B cell (primary cell): ENCODE results near the gene HGS. TPM values are rescaled to one million over a fixed set of nuclear protein-coding genes. Genes with fewer than 3 reads are reported as not detected.

ENCODE experiments used
- ATAC-seq: fragments of 200-7000 bp; cut with Tn5 transposase; one replicate; pipeline ENCODE4 v1.10.0; 2021; ENCODE audit warnings: low read depth, mild to moderate bottlenecking, moderate number of reproducible peaks, moderate library complexity
- CTCF ChIA-PET: fragments of 350-600 bp; sonication (Branson Sonifier 250); formaldehyde crosslinking; loops from one replicate; lab custom pipeline; 2021; ENCODE audit warnings: antibody characterized with exemption, inconsistent platforms; lab: Charles Lee
- POLR2A ChIA-PET: fragments of 350-600 bp; sonication (Branson Sonifier 250); formaldehyde crosslinking; loops from one replicate; lab custom pipeline; 2021; ENCODE audit warnings: antibody characterized with exemption; lab: Charles Lee
- DNase-seq: peaks from one replicate; pipeline ENCODE4 v3.0.0; 2013
- H2AFZ ChIP-seq: 2 replicates; pipeline ENCODE4 v1.6.1; 2012; ENCODE audit warnings: mild to moderate bottlenecking, low read depth, low read length; ENCODE audit not compliant: insufficient read depth, poor library complexity, severe bottlenecking
- H3K27ac ChIP-seq, 2 donors: 1 replicate in 1 of 2; 2 replicates in 1 of 2; pipeline ENCODE4 v1.5.1; 2012 to 2013; ENCODE audit warnings: low read length in 2 of 2, mild to moderate bottlenecking in 2 of 2, moderate library complexity in 1 of 2
- H3K27me3 ChIP-seq, 4 experiments: fragments of 200-600 bp in 1 of 4; sonication (generic) in 1 of 4; replicated peaks in 1 of 4; 1 replicate in 2 of 4; 2 replicates in 2 of 4; pipeline versions ENCODE4 v1.6.1 to v1.7.0; 2013 to 2016; ENCODE audit warnings: low read length in 3 of 4, mild to moderate bottlenecking in 2 of 4, mixed read lengths in 1 of 4, moderate library complexity in 1 of 4; ENCODE audit not compliant: insufficient read depth in 4 of 4, control insufficient read depth in 3 of 4; ENCODE audit errors: control extremely low read depth in 1 of 4
- H3K36me3 ChIP-seq, 2 experiments: replicated peaks in 1 of 2; 1 replicate in 1 of 2; 2 replicates in 1 of 2; pipeline versions ENCODE4 v1.6.1 to v1.7.1; 2013; ENCODE audit warnings: low read length in 1 of 2; ENCODE audit not compliant: insufficient read depth in 2 of 2, control insufficient read depth in 1 of 2; ENCODE audit errors: control extremely low read depth in 1 of 2, extremely low read depth in 1 of 2
- H3K4me1 ChIP-seq, 2 donors: fragments of 200-600 bp in 1 of 2; sonication (generic) in 1 of 2; 1 replicate in 1 of 2; 2 replicates in 1 of 2; pipeline versions ENCODE4 v1.5.1 to v1.6.1; 2013 to 2017; ENCODE audit warnings: low read length in 2 of 2; ENCODE audit not compliant: control insufficient read depth in 2 of 2, insufficient read depth in 2 of 2
- H3K4me2 ChIP-seq: replicated peaks from 2 replicates; pipeline ENCODE3; 2012; ENCODE audit warnings: mild to moderate bottlenecking, low read depth, low read length; ENCODE audit not compliant: poor library complexity, severe bottlenecking
- H3K4me3 ChIP-seq, 5 experiments: fragments of 200-600 bp in 1 of 5; sonication (generic) in 1 of 5; 1 replicate in 3 of 5; 2 replicates in 2 of 5; pipeline versions ENCODE4 v1.5.1 to v1.7.0; 2011 to 2016; ENCODE audit warnings: low read length in 4 of 5, mild to moderate bottlenecking in 4 of 5, low read depth in 2 of 5, control low read depth in 1 of 5, moderate library complexity in 1 of 5; ENCODE audit not compliant: insufficient read depth in 1 of 5; ENCODE audit errors: control extremely low read depth in 1 of 5, extremely low read depth in 1 of 5
- H3K79me2 ChIP-seq: fragments of 200-600 bp; sonication (generic); one replicate; pipeline ENCODE4 v1.6.0; 2016; ENCODE audit warnings: low read length; ENCODE audit not compliant: control insufficient read depth, insufficient read depth
- H3K9ac ChIP-seq: fragments of 200-600 bp; sonication (generic); 2 replicates; pipeline ENCODE4 v1.6.1; 2017; ENCODE audit warnings: mild to moderate bottlenecking, low read length, moderate library complexity
- H3K9me3 ChIP-seq, 3 donors: one replicate each; pipeline versions ENCODE4 v1.6.1 to v1.7.1; 2013; ENCODE audit warnings: low read length in 2 of 3; ENCODE audit not compliant: control insufficient read depth in 2 of 3, insufficient read depth in 1 of 3; ENCODE audit errors: control extremely low read depth in 1 of 3
- H4K20me1 ChIP-seq: 2 replicates; pipeline ENCODE4 v1.6.0; 2012; ENCODE audit warnings: mild to moderate bottlenecking, low read length; ENCODE audit not compliant: insufficient read depth, control insufficient read depth, poor library complexity, severe bottlenecking
- H3K27ac Mint-ChIP-seq: one replicate; pipeline ENCODE4 v1.8.0; 2021; ENCODE audit warnings: mixed read lengths
- H3K27me3 Mint-ChIP-seq: one replicate; pipeline ENCODE4 v1.8.0; 2021; ENCODE audit warnings: mixed read lengths
- H3K4me1 Mint-ChIP-seq: one replicate; pipeline ENCODE4 v1.8.0; 2021; ENCODE audit warnings: mixed read lengths
- H3K4me3 Mint-ChIP-seq: one replicate; pipeline ENCODE4 v1.8.0; 2021; ENCODE audit warnings: mixed read lengths
- H3K9me3 Mint-ChIP-seq: one replicate; pipeline ENCODE4 v1.8.0; 2022; ENCODE audit warnings: mixed read lengths; ENCODE audit not compliant: insufficient read depth
- CTCF ChIP-seq: fragments of 200-600 bp; IDR thresholded peaks from one replicate; pipeline ENCODE4 v1.8.0; 2022; ENCODE audit warnings: antibody characterized with exemption, mild to moderate bottlenecking
- EZH2 ChIP-seq: IDR thresholded peaks from 2 replicates; pipeline ENCODE4 v1.6.1; 2012; ENCODE audit warnings: borderline replicate concordance, low read depth, mild to moderate bottlenecking, moderate library complexity, low read length; ENCODE audit not compliant: insufficient read depth, poor library complexity, severe bottlenecking
- WGBS: methylation state at CpG from one replicate; pipeline ENCODE4 v1.1.5; 2013; ENCODE audit warnings: missing lambda C conversion rate; ENCODE audit not compliant: insufficient coverage; 5-methylcytosine and 5-hydroxymethylcytosine counted together
- intact Hi-C: fragments of 100-400 bp; cut with micrococcal nuclease; formaldehyde crosslinking; loops from one replicate; pipeline ENCODE4 v1.10.0; 2022
- polyA plus RNA-seq: library from polyadenylated mRNA; depleted of rRNA; stranded (reverse); fragments of >200 nt; gene quantifications from 2 replicates; pipeline ENCODE4 v1.2.3, GENCODE V29; 2012
- total RNA-seq, 2 donors: library from RNA; stranded (reverse); fragments of 120-200 nt in 1 of 2; gene quantifications; 1 replicate in 1 of 2; 2 replicates in 1 of 2; pipeline versions ENCODE4 v1.2.3 to v1.2.4, GENCODE V29; 2013 to 2022

Gene HGS
- total and polyA plus RNA-seq, 2 donors (not counting 1 experiment from before 2014, with no cell fraction given): 184 to 220 TPM

- Histone ChIP-seq H3K9ac (no peak overlapping the region), H2AFZ (no peak overlapping the region), H3K4me2 (no peak overlapping the region), H3K9me3 (no peaks in the 10 kb centered on the region), H3K4me3 (no peak overlapping the region), H3K27me3 (no peaks in the 10 kb centered on the region), H3K79me2 (peaks cover 65% of the 10 kb centered on the region), H4K20me1 (peaks cover 80% of the 10 kb centered on the region), H3K36me3 (peaks cover 0 to 71% of the 10 kb centered on the region in 2 experiments), H3K4me1 (peaks cover 2% of the 10 kb centered on the region in 2 donors), H3K27ac (no peak overlapping the region)
- ChIA-PET CTCF (no interaction called here), POLR2A (no interaction called here)
- intact Hi-C loops: no loop called here
- no peaks in the 10 kb centered on the region for H3K9me3 Mint-ChIP-seq
- no peak for ATAC-seq
- DNase-seq: no peak
- H3K4me1 Mint-ChIP-seq: peaks cover 10% of the 10 kb centered on the region
- no peaks in the 10 kb centered on the region for H3K27me3 Mint-ChIP-seq
- 96% methylated on average over 17 of the region's 17 CpGs for WGBS
- no peak overlapping the region for H3K4me3 Mint-ChIP-seq
- H3K27ac Mint-ChIP-seq: no peak overlapping the region
- TF ChIP-seq CTCF (no peak), EZH2 (no peak)
These were observed 6.7 kb downstream of the HGS start for GRCh38 chr17:81690549-81690948.

- peaks cover 78% of the 10 kb centered on the region for H4K20me1 ChIP-seq
- no peak overlapping the region for H3K27ac Mint-ChIP-seq
- no peak overlapping the region for H3K27ac ChIP-seq
- WGBS: 99% methylated on average over 16 of the region's 18 CpGs
- H3K9me3 ChIP-seq: no peaks in the 10 kb centered on the region
- no peak for TF ChIP-seq CTCF
- no peak for TF ChIP-seq EZH2
- ChIA-PET CTCF (no interaction called here), POLR2A (no interaction called here)
- H3K4me3 Mint-ChIP-seq: no peak overlapping the region
- H3K4me1 ChIP-seq: no peaks in the 10 kb centered on the region
- no peak overlapping the region for H3K9ac ChIP-seq
- no peaks in the 10 kb centered on the region for H3K27me3 ChIP-seq
- DNase-seq (no peak), ATAC-seq (no peak)
- H3K4me1 Mint-ChIP-seq: peaks cover 6% of the 10 kb centered on the region
- no peaks in the 10 kb centered on the region for H3K9me3 Mint-ChIP-seq
- peaks cover 62% of the 10 kb centered on the region for H3K79me2 ChIP-seq
- no peaks in the 10 kb centered on the region for H3K27me3 Mint-ChIP-seq
- H3K36me3 ChIP-seq: peaks cover 0 to 77% of the 10 kb centered on the region in 2 experiments
- H3K4me2 ChIP-seq: no peak overlapping the region
- intact Hi-C loops: no loop called here
- no peak overlapping the region for H3K4me3 ChIP-seq
- no peak overlapping the region for H2AFZ ChIP-seq
These were observed 7.4 kb downstream of the HGS start for GRCh38 chr17:81691196-81691595.
